Uterus (tissue), 4 donors: ENCODE measurements around the gene RCE1. TPM values are rescaled to one million over a fixed set of nuclear protein-coding genes. Genes with fewer than 3 reads are reported as not detected.

Source experiments
- DNase-seq, 2 donors: peaks; one replicate each; pipeline ENCODE4 v3.0.0-alpha.2; 2019 to 2020
- H3K27ac ChIP-seq, 2 donors: fragments of 200-600 bp; sonication (generic); 1 replicate in 1 of 2; 2 replicates in 1 of 2; pipeline ENCODE4 v1.5.1; 2016 to 2018
- H3K27me3 ChIP-seq, 2 donors: fragments of 200-600 bp; sonication (generic); one replicate each; pipeline ENCODE4 v1.5.1; 2018 to 2019; ENCODE audit warnings: control low read depth in 1 of 2
- H3K36me3 ChIP-seq, 2 donors: fragments of 200-600 bp; sonication (generic); one replicate each; pipeline ENCODE4 v1.5.1; 2019; ENCODE audit warnings: control low read depth in 1 of 2
- H3K4me1 ChIP-seq, 2 donors: fragments of 200-600 bp; sonication (generic); one replicate each; pipeline ENCODE4 v1.5.1; 2018 to 2019; ENCODE audit warnings: control low read depth in 1 of 2
- H3K4me3 ChIP-seq, 2 donors: fragments of 200-600 bp; sonication (generic); 1 replicate in 1 of 2; 2 replicates in 1 of 2; pipeline ENCODE4 v1.5.1; 2018 to 2019; ENCODE audit warnings: mild to moderate bottlenecking in 1 of 2
- H3K9me3 ChIP-seq, 2 donors: fragments of 200-600 bp; sonication (generic); one replicate each; pipeline ENCODE4 v1.5.1; 2019; ENCODE audit warnings: control low read depth in 1 of 2
- CTCF ChIP-seq, 4 experiments: fragments of 200-600 bp in 2 of 4; fragments of 450-650 bp in 2 of 4; sonication (generic) in 2 of 4; IDR thresholded peaks; one replicate each; pipeline ENCODE4 v1.5.1; 2016 to 2019; ENCODE audit warnings: antibody characterized with exemption in 4 of 4, mild to moderate bottlenecking in 2 of 4, moderate library complexity in 1 of 4
- POLR2A ChIP-seq, 2 donors: fragments of 450-650 bp; IDR thresholded peaks; one replicate each; pipeline ENCODE4 v1.6.1; 2016; ENCODE audit warnings: antibody characterized with exemption in 2 of 2, mild to moderate bottlenecking in 1 of 2, moderate library complexity in 1 of 2
- intact Hi-C: fragments of 100-400 bp; cut with DNase I; formaldehyde crosslinking; loops from one replicate; pipeline ENCODE4 v1.15.1; 2023; ENCODE audit warnings: low total_unique reads
- total RNA-seq, 4 donors: library from RNA; depleted of rRNA in 3 of 4; stranded (reverse); fragments of >200 nt in 3 of 4; gene quantifications; one replicate each; pipeline versions ENCODE4 v1.1.0 to v1.2.4, GENCODE V29; 2014 to 2023
- donor health status: DM: yes; HTN: yes; CAD: no.

RCE1 gene
- total RNA-seq, 4 donors from 2014 or later, result 2.3 to 19.4 (median 13.7) TPM

DNA sequence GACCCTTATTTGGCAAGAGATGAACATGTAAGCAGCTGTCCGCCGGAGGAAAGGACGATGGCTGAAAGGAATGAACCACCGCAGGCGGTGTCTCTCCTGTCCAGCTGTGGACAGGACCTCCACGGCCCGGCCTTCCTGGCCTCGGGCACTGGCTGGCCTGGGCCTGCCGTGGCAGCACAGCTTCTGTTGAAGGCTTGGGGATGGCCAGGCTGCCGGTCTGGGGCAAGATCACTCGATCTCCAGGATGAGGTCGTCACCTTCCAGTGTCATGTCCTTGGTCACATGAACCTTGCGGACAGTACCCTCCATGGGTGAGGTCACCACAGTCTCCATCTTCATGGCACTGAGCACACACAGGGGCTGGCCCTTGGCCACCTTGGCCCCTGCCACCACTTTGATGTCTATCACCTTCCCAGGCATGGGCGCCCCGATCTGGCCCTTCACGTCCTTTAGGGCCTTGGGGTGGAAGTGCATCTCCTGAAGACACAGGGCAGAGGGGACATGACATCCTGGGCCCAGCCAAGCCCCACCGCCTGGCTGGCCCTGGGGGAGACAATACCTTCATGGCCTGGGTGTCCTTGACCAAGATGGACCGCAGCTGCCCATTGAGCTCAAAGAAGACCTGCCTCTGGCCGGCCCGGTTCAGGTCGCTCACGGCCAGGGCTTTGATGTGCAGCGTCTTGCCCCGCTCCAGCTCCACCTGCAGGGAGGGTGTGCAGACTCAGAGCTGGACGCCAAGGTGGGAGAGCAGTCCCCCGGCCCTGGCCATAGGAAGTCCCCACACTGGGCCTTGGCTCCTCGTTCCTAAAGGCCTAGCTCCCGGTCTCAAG lies 5.6 kb downstream of the RCE1 start:
- Histone ChIP-seq H3K27me3 (no peaks in the 10 kb centered on the region), H3K27ac (no peak overlapping the region), H3K9me3 (no peaks in the 10 kb centered on the region), H3K36me3 (no peaks in the 10 kb centered on the region), H3K4me3 (no peak overlapping the region), H3K4me1 (peaks cover 0 to 5% of the 10 kb centered on the region in 2 donors)
- TF ChIP-seq CTCF (IDR thresholded peaks at IDR 0.05) (no peak), POLR2A (IDR thresholded peaks at IDR 0.05) (no peak)
- intact Hi-C loops, result no loop called here
- DNase-seq, result peak in 1 of 2 donors; percentile 12

- Histone ChIP-seq H3K27ac (no peak overlapping the region), H3K36me3 (no peaks in the 10 kb centered on the region), H3K27me3 (no peaks in the 10 kb centered on the region), H3K9me3 (no peaks in the 10 kb centered on the region), H3K4me1 (no peaks in the 10 kb centered on the region), H3K4me3 (no peak overlapping the region)
- intact Hi-C loops, result no loop called here
- no peak for DNase-seq
- no peak for TF ChIP-seq CTCF (IDR thresholded peaks at IDR 0.05)
- no peak for TF ChIP-seq POLR2A (IDR thresholded peaks at IDR 0.05)
Observed at GRCh38 chr11:66849501-66850234, 6.4 kb downstream of the RCE1 start.

GRCh38 chr11:66850235-66850587 lies 7.0 kb downstream of the RCE1 start:
- Histone ChIP-seq H3K27me3 (no peaks in the 10 kb centered on the region), H3K4me1 (peaks cover 0 to 3% of the 10 kb centered on the region in 2 donors), H3K27ac (no peak overlapping the region), H3K4me3 (no peak overlapping the region), H3K36me3 (no peaks in the 10 kb centered on the region), H3K9me3 (no peaks in the 10 kb centered on the region)
- intact Hi-C loops, result no loop called here
- no peak for TF ChIP-seq CTCF (IDR thresholded peaks at IDR 0.05)
- no peak for TF ChIP-seq POLR2A (IDR thresholded peaks at IDR 0.05)
- no peak for DNase-seq

DNA sequence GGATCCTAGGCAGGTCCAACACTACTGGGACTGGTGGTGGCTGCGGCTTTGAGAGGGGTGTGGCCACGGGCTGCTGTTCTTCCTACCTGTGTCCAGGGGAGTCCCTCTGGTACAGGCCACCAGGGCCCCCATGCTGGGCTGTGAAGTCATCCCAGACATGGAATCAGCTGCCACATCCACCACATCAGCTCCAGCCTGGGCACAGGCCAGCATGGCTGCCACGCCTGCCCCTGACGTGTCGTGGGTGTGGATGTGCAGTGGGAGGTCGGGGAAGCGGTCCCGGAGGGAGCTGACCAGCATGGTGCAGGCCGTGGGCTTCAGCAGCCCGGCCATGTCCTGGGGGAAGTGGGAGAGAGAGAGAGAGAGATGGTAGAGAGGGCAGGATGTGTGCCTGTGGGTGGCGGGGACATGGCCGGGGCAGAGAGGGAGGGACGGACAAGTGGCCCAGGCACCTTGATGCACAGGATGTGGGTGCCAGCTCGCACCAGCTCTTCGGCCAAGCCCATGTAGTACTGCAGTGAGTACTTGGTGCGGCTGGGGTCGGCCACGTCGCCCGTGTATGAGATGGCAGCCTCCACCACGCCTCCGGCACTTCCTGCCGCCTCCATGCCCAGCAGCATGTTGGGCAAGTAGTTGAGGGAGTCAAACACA lies 7.5 kb downstream of the RCE1 start:
- no peaks in the 10 kb centered on the region for H3K36me3 ChIP-seq
- H3K9me3 ChIP-seq, result no peaks in the 10 kb centered on the region
- peak in 1 of 2 donors; percentile 14 for DNase-seq
- no peak overlapping the region for H3K27ac ChIP-seq
- no peaks in the 10 kb centered on the region for H3K27me3 ChIP-seq
- peaks cover 0 to 8% of the 10 kb centered on the region in 2 donors for H3K4me1 ChIP-seq
- TF ChIP-seq POLR2A (IDR thresholded peaks at IDR 0.05) (no peak), CTCF (IDR thresholded peaks at IDR 0.05) (no peak)
- no peak overlapping the region for H3K4me3 ChIP-seq
- intact Hi-C loops, result no loop called here

GRCh38 chr11:66851239-66851596 lies 8.0 kb downstream of the RCE1 start:
- Histone ChIP-seq H3K4me3 (no peak overlapping the region), H3K36me3 (no peaks in the 10 kb centered on the region), H3K27me3 (no peaks in the 10 kb centered on the region), H3K27ac (no peak overlapping the region), H3K9me3 (no peaks in the 10 kb centered on the region), H3K4me1 (peaks cover 0 to 8% of the 10 kb centered on the region in 2 donors)
- no peak for TF ChIP-seq CTCF (IDR thresholded peaks at IDR 0.05)
- no peak for TF ChIP-seq POLR2A (IDR thresholded peaks at IDR 0.05)
- no peak for DNase-seq
- intact Hi-C loops, result no loop called here
